ENCODE measurements around the gene ITM2B.

Gene ITM2B

GRCh38 chr13:48252176-48252575 lies 19.2 kb downstream of the ITM2B start:
- TF ChIP-seq, protein P1, sequence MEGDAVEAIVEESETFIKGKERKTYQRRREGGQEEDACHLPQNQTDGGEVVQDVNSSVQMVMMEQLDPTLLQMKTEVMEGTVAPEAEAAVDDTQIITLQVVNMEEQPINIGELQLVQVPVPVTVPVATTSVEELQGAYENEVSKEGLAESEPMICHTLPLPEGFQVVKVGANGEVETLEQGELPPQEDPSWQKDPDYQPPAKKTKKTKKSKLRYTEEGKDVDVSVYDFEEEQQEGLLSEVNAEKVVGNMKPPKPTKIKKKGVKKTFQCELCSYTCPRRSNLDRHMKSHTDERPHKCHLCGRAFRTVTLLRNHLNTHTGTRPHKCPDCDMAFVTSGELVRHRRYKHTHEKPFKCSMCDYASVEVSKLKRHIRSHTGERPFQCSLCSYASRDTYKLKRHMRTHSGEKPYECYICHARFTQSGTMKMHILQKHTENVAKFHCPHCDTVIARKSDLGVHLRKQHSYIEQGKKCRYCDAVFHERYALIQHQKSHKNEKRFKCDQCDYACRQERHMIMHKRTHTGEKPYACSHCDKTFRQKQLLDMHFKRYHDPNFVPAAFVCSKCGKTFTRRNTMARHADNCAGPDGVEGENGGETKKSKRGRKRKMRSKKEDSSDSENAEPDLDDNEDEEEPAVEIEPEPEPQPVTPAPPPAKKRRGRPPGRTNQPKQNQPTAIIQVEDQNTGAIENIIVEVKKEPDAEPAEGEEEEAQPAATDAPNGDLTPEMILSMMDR (IDR thresholded peaks at IDR 0.05; ENCODE audit: low read depth, low read length): no peak
- DNase-seq (ENCODE audit: extremely low read depth, low read depth): no peak

GRCh38 chr13:48253849-48254248 lies 20.8 kb downstream of the ITM2B start:
- TF ChIP-seq, protein P1 (IDR thresholded peaks at IDR 0.05; ENCODE audit: low read depth, low read length): no peak
- DNase-seq (ENCODE audit: extremely low read depth, low read depth): no peak

GRCh38 chr13:48255090-48255489 lies 22.1 kb downstream of the ITM2B start:
- TF ChIP-seq, protein P1 (IDR thresholded peaks at IDR 0.05; ENCODE audit: low read depth, low read length): no peak
- DNase-seq (ENCODE audit: extremely low read depth, low read depth): no peak

GRCh38 chr13:48255954-48256353 lies 22.9 kb downstream of the ITM2B start:
- DNase-seq (ENCODE audit: extremely low read depth, low read depth): no peak
- TF ChIP-seq, protein P1 (IDR thresholded peaks at IDR 0.05; ENCODE audit: low read depth, low read length): no peak

- no peak for DNase-seq (ENCODE audit: extremely low read depth, low read depth)
- TF ChIP-seq, protein P1 (IDR thresholded peaks at IDR 0.05; ENCODE audit: low read depth, low read length): no peak
Measured at GRCh38 chr13:48258002-48258401, 25.0 kb downstream of the ITM2B start.

DNA sequence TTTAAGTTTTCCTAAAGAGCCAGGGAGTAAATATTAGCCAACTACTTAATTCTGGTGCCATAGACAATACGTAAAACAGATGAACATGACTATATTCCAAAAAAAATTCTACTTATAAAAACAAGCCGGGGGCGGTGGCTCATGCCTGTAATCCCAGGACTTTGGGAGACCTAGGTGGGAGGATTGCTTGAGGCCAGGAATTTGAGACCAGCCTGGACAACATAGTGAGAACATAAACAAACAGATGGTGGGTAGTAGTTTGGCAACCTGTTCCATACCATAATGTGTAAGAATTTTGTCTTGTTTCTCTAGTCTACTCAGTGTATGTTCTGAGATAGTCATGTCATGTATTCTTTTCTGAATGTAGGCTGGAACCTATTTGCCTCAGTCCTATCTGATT lies 25.4 kb downstream of the ITM2B start:
- DNase-seq (ENCODE audit: extremely low read depth, low read depth): no peak
- TF ChIP-seq, protein P1 (IDR thresholded peaks at IDR 0.05; ENCODE audit: low read depth, low read length): no peak

GRCh38 chr13:48260970-48261369 lies 28.0 kb downstream of the ITM2B start:
- no peak for DNase-seq (ENCODE audit: extremely low read depth, low read depth)
- TF ChIP-seq, protein P1 (IDR thresholded peaks at IDR 0.05; ENCODE audit: low read depth, low read length): no peak
